ENCODE data around the gene PRKD2. TPM values are rescaled to one million over a fixed set of nuclear protein-coding genes. Genes with fewer than 3 reads are reported as not detected.
"Not testable (repeated sequence)": the region's sequence is repeated elsewhere in the genome, so short reads cannot be mapped to it uniquely, and the experiment has no call there.

Gene PRKD2
- total RNA-seq, 2 donors from 2014 or later = 112 to 122 TPM

DNA sequence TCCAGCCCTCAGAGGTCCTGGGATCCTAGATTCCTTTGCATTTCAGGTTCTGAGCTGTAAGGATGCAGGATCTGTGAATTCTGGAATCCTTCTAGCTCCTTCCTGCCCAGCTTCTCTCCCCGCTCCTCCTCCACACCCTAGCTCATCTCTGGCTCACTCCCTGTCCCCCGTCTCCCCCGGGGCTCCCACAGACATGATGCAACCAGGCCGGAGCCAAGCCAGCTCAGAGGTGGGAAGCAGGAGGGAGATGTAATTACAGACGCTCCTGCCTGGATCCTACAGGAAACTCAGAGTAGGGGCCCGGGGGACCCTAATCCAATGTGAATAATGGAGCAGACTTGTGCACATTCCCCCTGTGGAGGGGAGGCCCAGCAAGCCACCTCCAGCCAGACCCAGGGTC, 85.4 kb downstream of the PRKD2 start:
- Mint-ChIP-seq H3K36me3 (ENCODE audit: low read depth) (no peaks in the 10 kb centered on the region), H3K27ac (no peak overlapping the region), H3K27me3 (no peaks in the 10 kb centered on the region), H3K4me1 (peaks cover 18% of the 10 kb centered on the region), H3K4me3 (no peak overlapping the region)
- H3K9me3 ChIP-seq (ENCODE audit: control insufficient read depth, low read length, poor library complexity, severe bottlenecking) = no peaks in the 10 kb centered on the region
- DNase-seq = no peak
- no peak for ATAC-seq

GRCh38 chr19:46630586-46631205, 86.2 kb downstream of the PRKD2 start:
- no peak for DNase-seq
- no peaks in the 10 kb centered on the region for H3K27me3 Mint-ChIP-seq
- no peaks in the 10 kb centered on the region for H3K9me3 ChIP-seq (ENCODE audit: control insufficient read depth, low read length, poor library complexity, severe bottlenecking)
- H3K27ac Mint-ChIP-seq = peak overlapping the region; percentile 32
- peaks cover 16% of the 10 kb centered on the region for H3K4me1 Mint-ChIP-seq
- no peak for ATAC-seq
- no peaks in the 10 kb centered on the region for H3K36me3 Mint-ChIP-seq (ENCODE audit: low read depth)
- no peak overlapping the region for H3K4me3 Mint-ChIP-seq

- DNase-seq = no peak
- Mint-ChIP-seq H3K4me1 (peaks cover 18% of the 10 kb centered on the region), H3K27me3 (no peaks in the 10 kb centered on the region)
Measured at GRCh38 chr19:46629546-46630025, 87.3 kb downstream of the PRKD2 start.

DNA sequence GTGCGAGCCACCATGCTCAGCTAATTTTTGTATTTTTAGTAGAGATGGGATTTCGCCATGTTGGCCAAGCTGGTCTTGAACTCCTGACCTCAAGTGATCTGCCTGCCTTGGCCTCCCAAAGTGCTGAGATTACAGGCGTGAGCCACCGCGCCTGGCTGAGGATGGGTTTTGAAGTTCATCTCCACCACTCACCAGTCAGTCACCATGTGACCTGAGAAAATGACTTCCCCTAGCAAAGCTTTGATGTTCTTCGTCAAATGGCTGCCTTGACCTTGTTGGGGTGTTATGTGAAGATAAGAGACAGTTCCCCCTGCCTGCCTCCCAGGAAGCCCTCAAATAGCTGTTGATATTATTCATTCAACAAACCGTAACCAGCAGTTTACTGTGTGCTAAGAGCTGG, 87.9 kb downstream of the PRKD2 start:
- H3K27ac Mint-ChIP-seq = not testable (repeated sequence)

More at GRCh38 chr19:46629546-46630025, 87.3 kb downstream of the PRKD2 start:
- no peaks in the 10 kb centered on the region for H3K9me3 ChIP-seq (ENCODE audit: control insufficient read depth, low read length, poor library complexity, severe bottlenecking)
- no peak overlapping the region for H3K27ac Mint-ChIP-seq
- ATAC-seq = no peak
- no peak overlapping the region for H3K4me3 Mint-ChIP-seq
- no peaks in the 10 kb centered on the region for H3K36me3 Mint-ChIP-seq (ENCODE audit: low read depth)

DNA sequence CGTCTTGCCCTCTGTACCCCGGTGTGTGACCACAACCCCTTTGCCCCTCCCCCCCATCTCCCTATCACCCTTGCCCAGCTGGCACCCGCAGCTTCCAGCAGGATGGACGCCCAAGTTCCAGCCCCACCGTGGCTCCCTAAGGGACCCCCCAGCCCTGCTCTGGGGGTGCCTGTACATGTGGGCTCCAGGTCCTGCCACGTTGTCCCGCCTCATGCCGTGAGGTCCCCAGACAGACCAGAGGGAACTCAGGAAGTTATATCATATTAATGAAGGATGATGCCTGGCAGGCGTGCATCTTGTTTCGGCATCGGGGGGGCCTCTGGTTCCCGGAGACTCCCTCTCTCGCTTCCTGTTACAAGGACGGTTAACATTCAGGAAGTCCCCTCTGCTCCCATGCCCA, 90.5 kb downstream of the PRKD2 start:
- H3K4me3 Mint-ChIP-seq = peak overlapping the region; percentile 41

More for the DNA sequence above, 87.9 kb downstream of the PRKD2 start:
- not testable (repeated sequence) for H3K36me3 Mint-ChIP-seq (ENCODE audit: low read depth); H3K4me3 Mint-ChIP-seq; H3K9me3 ChIP-seq (ENCODE audit: control insufficient read depth, low read length, poor library complexity, severe bottlenecking); DNase-seq; H3K27me3 Mint-ChIP-seq; ATAC-seq
- H3K4me1 Mint-ChIP-seq = peaks cover 21% of the 10 kb centered on the region

GRCh38 chr19:46625731-46626130, 91.2 kb downstream of the PRKD2 start:
- no peak overlapping the region for H3K4me3 Mint-ChIP-seq
- no peak for ATAC-seq
- H3K4me1 Mint-ChIP-seq = peaks cover 18% of the 10 kb centered on the region

More for the DNA sequence above, 90.5 kb downstream of the PRKD2 start:
- H3K9me3 ChIP-seq (ENCODE audit: control insufficient read depth, low read length, poor library complexity, severe bottlenecking) = no peaks in the 10 kb centered on the region
- Mint-ChIP-seq H3K36me3 (ENCODE audit: low read depth) (no peaks in the 10 kb centered on the region), H3K4me1 (peaks cover 18% of the 10 kb centered on the region), H3K27me3 (no peaks in the 10 kb centered on the region), H3K27ac (no peak overlapping the region)
- no peak for ATAC-seq
- DNase-seq = no peak

DNA sequence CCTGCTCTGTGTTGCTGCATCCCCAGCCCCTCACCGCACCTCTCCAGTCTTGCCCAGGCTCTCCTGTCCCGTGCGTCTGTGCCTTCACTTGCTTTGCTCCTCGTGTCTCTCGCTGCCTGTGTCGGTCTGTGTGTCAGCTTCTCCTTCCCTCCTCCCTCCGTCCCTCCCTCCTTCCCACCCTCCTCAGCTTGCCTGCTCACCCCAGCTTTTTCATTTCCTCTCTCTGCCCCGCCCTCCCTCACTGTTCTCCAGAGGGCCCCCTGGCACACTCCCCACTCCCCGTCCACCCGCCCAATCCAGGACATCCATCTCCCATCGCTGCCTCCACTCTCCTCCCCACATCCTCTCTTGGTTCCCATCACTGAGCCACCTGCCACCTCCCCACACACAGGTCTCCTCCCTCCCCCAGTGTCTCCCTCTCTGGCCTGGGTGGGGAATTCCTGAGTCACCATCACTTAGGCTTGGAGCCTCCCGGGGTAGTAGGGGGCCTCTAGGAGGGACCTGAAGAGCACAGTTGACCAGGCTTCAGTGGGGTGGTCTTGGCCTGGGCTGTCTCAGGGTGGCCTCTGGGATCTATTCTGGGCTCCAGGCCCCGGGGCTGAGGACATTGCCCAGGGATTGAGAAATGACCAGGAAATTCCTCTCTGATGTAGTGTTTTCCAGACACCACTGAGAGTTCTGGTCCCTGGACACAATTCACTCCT, 91.8 kb downstream of the PRKD2 start, which contains the start of gene PTGIR:
Gene PTGIR (minus strand): TSS at position 132 of the 704 bp plus-strand sequence. CDS start 864 bp downstream, outside the sequence.
- no peaks in the 10 kb centered on the region for H3K9me3 ChIP-seq (ENCODE audit: control insufficient read depth, low read length, poor library complexity, severe bottlenecking)
- Mint-ChIP-seq H3K27me3 (no peaks in the 10 kb centered on the region), H3K27ac (no peak within 1 kb of the TSS), H3K4me3 (peak within 1 kb of the TSS; percentile 67), H3K36me3 (ENCODE audit: low read depth) (no peaks in the 10 kb centered on the region), H3K4me1 (peaks cover 20% of the 10 kb centered on the region)
- DNase-seq (no peak), ATAC-seq (peak; percentile 14)

More at GRCh38 chr19:46625731-46626130, 91.2 kb downstream of the PRKD2 start:
- DNase-seq = no peak
- Mint-ChIP-seq H3K27ac (no peak overlapping the region), H3K27me3 (no peaks in the 10 kb centered on the region), H3K36me3 (ENCODE audit: low read depth) (no peaks in the 10 kb centered on the region)
- H3K9me3 ChIP-seq (ENCODE audit: control insufficient read depth, low read length, poor library complexity, severe bottlenecking) = no peaks in the 10 kb centered on the region

Other genes with a start within 250 kb of the PRKD2 start
- not detected for gene PNMA8A, start 245.6 kb downstream of the PRKD2 start, total RNA-seq
- under 1 TPM; 0.17 to 0.18 TPM for gene PNMA8B, start 221.2 kb downstream of the PRKD2 start, total RNA-seq
- gene CALM3, start 115.8 kb downstream of the PRKD2 start, total RNA-seq = 100 to 1,000 TPM; 160 to 236 TPM
- gene PTGIR, start 92.0 kb downstream of the PRKD2 start, total RNA-seq = 10 to 100 TPM in 1 of 2 donors, under 1 TPM in 1; 0.70 to 12.5 TPM
- not detected for gene GNG8, start 80.9 kb downstream of the PRKD2 start, total RNA-seq
- gene DACT3, start 55.9 kb downstream of the PRKD2 start, total RNA-seq = not detected
- 10 to 100 TPM; 22.5 to 23.3 TPM for gene FKRP, start 28.9 kb upstream of the PRKD2 start, total RNA-seq
- gene STRN4, start 29.3 kb upstream of the PRKD2 start, total RNA-seq = 100 to 1,000 TPM; 108 to 145 TPM
- gene SLC1A5, start 71.5 kb upstream of the PRKD2 start, total RNA-seq = 10 to 100 TPM; 13.6 to 15.9 TPM
- gene AP2S1, start 133.7 kb upstream of the PRKD2 start, total RNA-seq = 10 to 100 TPM; 37.0 to 39.7 TPM
- gene ARHGAP35, start 143.9 kb upstream of the PRKD2 start, total RNA-seq = 10 to 100 TPM; 33.6 to 34.0 TPM

Data from T-helper 17 cell (primary cell).